Measurements from ENCODE around the gene TIMM8A. TPM values are rescaled to one million over a fixed set of nuclear protein-coding genes. Genes with fewer than 3 reads are reported as not detected.

Gene TIMM8A
- total and polyA plus RNA-seq, 2 of the 13 experiments (the other 11 are each of a cell fraction or from before 2014, with no cell fraction given), result 6.1 to 25.5 TPM

GRCh38 chrX:101368800-101369199, 20.3 kb upstream of the TIMM8A start (continued):
- no peak for TF ChIP-seq ZNF275 (CRISPR knock-in tag; IDR thresholded peaks at IDR 0.05; ENCODE audit: borderline replicate concordance)
- TF ChIP-seq NFE2L1 (CRISPR knock-in tag; IDR thresholded peaks at IDR 0.05; ENCODE audit: borderline replicate concordance), result no peak
- TF ChIP-seq NR2F6 (IDR thresholded peaks at IDR 0.05), result no peak
- TF ChIP-seq NR2F6 (CRISPR knock-in tag; IDR thresholded peaks at IDR 0.05), result no peak
- no peak for TF ChIP-seq PHB2 (IDR thresholded peaks at IDR 0.05; ENCODE audit: partially characterized antibody)
- TF ChIP-seq GFI1 (CRISPR knock-in tag; IDR thresholded peaks at IDR 0.05; ENCODE audit: borderline replicate concordance), result no peak

- no peak for FAIRE-seq
- in situ Hi-C loops (cut with HindIII; ENCODE audit: extremely low pct_ligation_motif_present, low pct_unique_long_range_greater_than_20kb), result no loop called here
- no peak overlapping the region for H3K27ac ChIP-seq (ENCODE audit: extremely low read length, insufficient read depth, low read length)
- TF ChIP-seq ARID3A (IDR thresholded peaks at IDR 0.05; ENCODE audit: low read depth, low read length) (no peak), ZNF577 (CRISPR knock-in tag; IDR thresholded peaks at IDR 0.05; ENCODE audit: borderline replicate concordance, low read depth) (no peak), DMAP1 (CRISPR knock-in tag; IDR thresholded peaks at IDR 0.05) (no peak), ZNF607 (CRISPR knock-in tag; IDR thresholded peaks at IDR 0.05; ENCODE audit: borderline replicate concordance) (no peak), SIX1 (CRISPR knock-in tag; IDR thresholded peaks at IDR 0.05; ENCODE audit: borderline replicate concordance) (no peak), ARNT (IDR thresholded peaks at IDR 0.05) (no peak), NR2F2 (IDR thresholded peaks at IDR 0.05; ENCODE audit: borderline replicate concordance, low read depth) (no peak), ZMAT3 (CRISPR knock-in tag; conservative IDR thresholded peaks at IDR 0.05) (no peak), MIER3 (CRISPR knock-in tag; IDR thresholded peaks at IDR 0.05; ENCODE audit: borderline replicate concordance) (no peak), ZMYM2 (CRISPR knock-in tag; IDR thresholded peaks at IDR 0.05) (no peak), TCF12 (IDR thresholded peaks at IDR 0.05) (no peak), TCF12 (CRISPR knock-in tag; IDR thresholded peaks at IDR 0.05) (no peak), ZNF850 (CRISPR knock-in tag; conservative IDR thresholded peaks at IDR 0.05) (no peak)
- TF ChIP-seq, protein P1, sequence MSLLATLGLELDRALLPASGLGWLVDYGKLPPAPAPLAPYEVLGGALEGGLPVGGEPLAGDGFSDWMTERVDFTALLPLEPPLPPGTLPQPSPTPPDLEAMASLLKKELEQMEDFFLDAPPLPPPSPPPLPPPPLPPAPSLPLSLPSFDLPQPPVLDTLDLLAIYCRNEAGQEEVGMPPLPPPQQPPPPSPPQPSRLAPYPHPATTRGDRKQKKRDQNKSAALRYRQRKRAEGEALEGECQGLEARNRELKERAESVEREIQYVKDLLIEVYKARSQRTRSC (CRISPR knock-in tag; IDR thresholded peaks at IDR 0.05; ENCODE audit: low read depth), result no peak
Observed at GRCh38 chrX:101365301-101365795, 16.8 kb upstream of the TIMM8A start.

More at GRCh38 chrX:101365301-101365795, 16.8 kb upstream of the TIMM8A start:
- H3K4me3 ChIP-seq (replicated peaks in 1 of 3; ENCODE audit: insufficient read depth in 1 of 3, low read depth in 2 of 3, low read length in 3 of 3), result no peak overlapping the region
- no peaks in the 10 kb centered on the region for H4K20me1 ChIP-seq (ENCODE audit: insufficient read depth, low read length)
- no peaks in the 10 kb centered on the region for H3K36me3 ChIP-seq (replicated peaks in 1 of 2; ENCODE audit: control insufficient read depth in 1 of 2, insufficient read depth in 2 of 2, low read length in 2 of 2)
- ChIA-PET CTCF (ENCODE audit: low intra/inter-chr PET ratio, low total read pairs) (no interaction called here), POLR2A (no interaction called here)
- no peaks in the 10 kb centered on the region for H3K27me3 ChIP-seq (ENCODE audit: control insufficient read depth in 1 of 2, insufficient read depth in 2 of 2, low read length in 2 of 2)
- no peak overlapping the region for H2AFZ ChIP-seq (ENCODE audit: low read length)
- intact Hi-C loops (cut with micrococcal nuclease; ENCODE audit: unreplicated experiment), result no loop called here
- H3K9me3 ChIP-seq (ENCODE audit: low read length), result no peaks in the 10 kb centered on the region
- H3K9ac ChIP-seq (ENCODE audit: insufficient read depth, low read depth, low read length), result no peak overlapping the region
- no TSS peak for BruUV-seq (replicated peaks)
- H3K79me2 ChIP-seq (ENCODE audit: insufficient read depth, low read length), result no peaks in the 10 kb centered on the region
- WGBS (ENCODE audit: low lambda C conversion rate), result 100% methylated on average over 1 of the region's 1 CpG
- DNase-seq (ENCODE audit: low spot score), result no peak
- H3K4me1 ChIP-seq (ENCODE audit: insufficient read depth, low read length), result no peaks in the 10 kb centered on the region
- H3K4me2 ChIP-seq (ENCODE audit: low read depth, low read length), result no peak overlapping the region
- ATAC-seq, result no peak

Measured in HepG2 (cell line).